NCI-H146 (cell line): ENCODE measurements around the gene PCK2.

Experiments
- DNase-seq: peaks from one replicate; lab custom pipeline; 2025; lab: John Stamatoyannopoulos, UW

Gene PCK2

GRCh38 chr14:24060984-24061913 is 32.9 kb upstream of the PCK2 start:
- DNase-seq = no peak

- no peak for DNase-seq
Measured at GRCh38 chr14:24062216-24062980, 31.7 kb upstream of the PCK2 start.

GRCh38 chr14:24063263-24063836 is 30.8 kb upstream of the PCK2 start:
- DNase-seq = no peak

GRCh38 chr14:24064091-24064795 is 29.9 kb upstream of the PCK2 start:
- no peak for DNase-seq

- no peak for DNase-seq
Measured at GRCh38 chr14:24064856-24065255, 29.3 kb upstream of the PCK2 start.

GRCh38 chr14:24065408-24065807 is 28.7 kb upstream of the PCK2 start:
- DNase-seq = no peak

- DNase-seq = no peak
Measured at GRCh38 chr14:24066496-24067132, 27.5 kb upstream of the PCK2 start.

GRCh38 chr14:24067133-24068082 is 26.7 kb upstream of the PCK2 start:
- no peak for DNase-seq

- DNase-seq = no peak
Measured at GRCh38 chr14:24068711-24069410, 25.2 kb upstream of the PCK2 start.

GRCh38 chr14:24069411-24069735 is 24.7 kb upstream of the PCK2 start:
- DNase-seq = no peak

GRCh38 chr14:24070285-24071143 is 23.6 kb upstream of the PCK2 start:
- peak; percentile 73 for DNase-seq

GRCh38 chr14:24071144-24071697 is 22.9 kb upstream of the PCK2 start, which contains the start of gene CPNE6:
CPNE6 (plus strand) TSS chr14:24071562; CDS start chr14:24072937, 1,375 bp downstream.
- DNase-seq = no peak

- DNase-seq = no peak
Measured at GRCh38 chr14:24071836-24072430, 22.2 kb upstream of the PCK2 start.

GRCh38 chr14:24072436-24072835 is 21.7 kb upstream of the PCK2 start:
- no peak for DNase-seq

GRCh38 chr14:24072881-24073877 is 20.9 kb upstream of the PCK2 start:
- no peak for DNase-seq

GRCh38 chr14:24074625-24075484 is 19.3 kb upstream of the PCK2 start:
- peak; percentile 18 for DNase-seq
